Stimulated activated CD8-positive, alpha-beta memory T cell treated with anti-CD3 and anti-CD28 coated beads, Interleukin-4, amount 100 ng/mL, for 4 hours (primary cell): ENCODE measurements around the gene GZMA.

Experiments
- DNase-seq, 2 donors: peaks; one replicate each; pipeline ENCODE4 v3.0.0-alpha.2; 2020; ENCODE audit warnings: low read depth in 2 of 2, low spot score in 1 of 2

The GZMA gene

DNA sequence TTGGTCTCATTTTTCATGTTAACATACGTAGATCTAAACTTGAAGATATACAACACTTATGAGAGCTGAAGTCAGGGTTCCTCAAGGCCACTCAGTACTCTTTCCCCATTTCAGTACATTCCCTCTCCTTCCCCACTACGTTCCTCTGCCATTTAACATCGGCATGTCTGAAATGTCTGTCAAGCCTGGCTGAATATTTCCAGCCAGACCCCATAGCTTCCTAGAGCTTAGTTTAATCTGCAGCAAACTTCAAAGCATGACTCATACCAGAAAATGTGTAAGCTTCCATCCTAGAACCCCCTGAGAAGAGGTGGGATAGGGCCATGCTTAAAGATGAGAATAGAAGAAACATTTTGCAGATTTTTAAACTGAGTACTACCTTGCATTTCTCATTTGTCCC is 6.2 kb downstream of the GZMA start:
- no peak for DNase-seq

DNA sequence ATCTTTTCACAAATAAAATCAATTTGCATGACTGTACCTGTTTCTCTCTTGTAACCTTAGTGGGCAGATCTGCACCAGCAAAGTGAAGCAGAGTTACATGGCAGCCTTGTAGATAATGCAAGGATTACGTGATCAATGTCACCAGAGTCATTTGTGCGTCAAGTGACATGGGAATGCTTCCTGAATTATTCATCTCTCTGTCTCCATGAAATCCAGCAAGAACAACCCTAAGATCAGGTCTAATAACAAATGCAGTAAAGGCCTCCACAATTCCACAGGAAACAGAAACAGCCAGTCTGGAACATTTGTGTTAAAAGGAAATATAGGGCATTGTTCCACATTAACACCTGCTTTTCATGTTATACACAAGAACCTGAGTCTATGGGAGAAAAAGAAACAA is 7.8 kb downstream of the GZMA start:
- no peak for DNase-seq

DNA sequence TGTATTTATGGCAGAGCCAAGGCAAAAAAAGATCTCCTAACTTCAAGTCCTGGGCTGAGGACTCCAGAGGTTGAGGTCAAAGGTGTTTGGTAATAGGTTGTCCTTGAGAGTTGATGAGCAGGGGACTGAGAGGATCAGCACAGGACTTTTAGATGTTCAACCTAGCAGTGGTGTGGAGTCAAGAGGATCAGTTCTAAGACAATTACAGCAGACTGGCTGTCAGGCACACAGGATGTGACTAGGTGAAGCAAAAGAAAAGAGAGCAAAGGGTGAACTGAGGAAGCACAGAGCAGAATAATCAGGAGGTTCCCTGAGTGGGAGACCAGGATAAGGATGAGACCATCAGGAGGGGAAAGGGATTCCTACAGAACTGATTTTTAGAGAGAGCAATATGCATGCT is 10.9 kb downstream of the GZMA start:
- DNase-seq = no peak

DNA sequence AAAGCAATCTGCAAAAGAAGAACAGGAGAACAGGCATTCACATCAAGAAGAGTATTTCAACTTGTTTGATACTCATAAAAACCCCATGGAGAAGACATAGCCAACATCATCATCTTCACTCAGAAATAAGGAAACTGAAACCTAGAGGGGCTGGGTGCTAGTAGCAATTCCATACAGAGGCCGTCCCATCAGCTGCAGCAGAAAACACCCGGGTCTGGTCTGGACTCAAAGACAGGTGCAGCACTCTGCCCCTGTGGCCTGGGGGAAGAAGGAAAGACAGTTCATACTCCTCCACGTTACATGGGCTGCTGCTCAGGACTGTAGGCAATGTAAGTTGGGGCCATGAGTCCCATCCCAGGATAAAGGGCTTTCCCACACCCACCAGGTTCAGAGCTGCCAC is 11.6 kb downstream of the GZMA start:
- no peak for DNase-seq

DNA sequence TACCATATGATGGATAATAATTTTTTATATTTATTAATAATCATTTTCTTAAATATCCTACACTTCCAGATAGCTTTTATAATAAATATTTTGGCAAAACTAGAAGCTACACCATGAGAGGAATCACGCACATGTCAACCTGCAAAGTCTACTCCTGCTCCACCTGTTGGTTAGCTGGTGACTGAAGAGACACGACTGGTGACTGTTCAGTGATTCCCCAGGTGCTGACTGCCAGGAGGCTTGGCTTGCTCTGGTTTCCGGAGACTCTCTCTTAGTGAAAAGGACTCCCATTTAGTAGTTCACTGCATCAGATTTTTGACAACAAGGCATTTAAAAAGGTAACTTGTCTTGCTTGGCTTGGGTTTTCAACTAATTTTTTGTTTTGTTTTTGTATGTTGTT is 20.9 kb downstream of the GZMA start:
- no peak for DNase-seq

DNA sequence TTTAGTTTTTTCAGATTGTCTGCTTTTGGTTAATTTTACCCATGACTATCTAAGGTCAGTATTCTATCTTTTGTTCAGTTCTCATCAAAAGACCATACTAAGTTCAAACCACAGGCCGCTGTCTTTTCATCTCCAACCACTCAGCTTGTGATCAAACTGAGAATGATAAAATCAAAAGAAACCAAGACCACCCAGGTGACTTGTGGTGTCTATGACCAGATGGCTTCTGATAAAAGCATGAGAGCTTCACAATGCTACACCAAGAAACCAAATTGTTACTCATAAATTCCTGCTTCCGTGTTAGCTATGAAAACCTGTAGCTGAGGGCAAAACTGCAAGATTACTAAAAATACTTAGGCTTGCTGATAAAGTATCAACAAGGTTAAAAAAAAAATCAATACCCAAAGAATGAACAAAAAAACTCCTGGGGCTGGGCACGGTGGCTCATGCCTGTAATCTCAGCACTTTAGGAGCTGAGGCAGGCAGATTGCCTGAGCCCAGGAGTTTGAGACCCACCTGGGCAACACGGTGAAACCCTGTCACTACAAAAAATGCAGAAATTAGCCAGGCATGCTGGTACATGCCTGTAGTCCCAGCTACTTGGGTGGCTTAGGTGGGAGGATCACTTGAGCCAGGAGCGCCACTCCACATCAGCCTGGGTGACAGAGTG is 31.7 kb downstream of the GZMA start:
- DNase-seq = no peak

DNA sequence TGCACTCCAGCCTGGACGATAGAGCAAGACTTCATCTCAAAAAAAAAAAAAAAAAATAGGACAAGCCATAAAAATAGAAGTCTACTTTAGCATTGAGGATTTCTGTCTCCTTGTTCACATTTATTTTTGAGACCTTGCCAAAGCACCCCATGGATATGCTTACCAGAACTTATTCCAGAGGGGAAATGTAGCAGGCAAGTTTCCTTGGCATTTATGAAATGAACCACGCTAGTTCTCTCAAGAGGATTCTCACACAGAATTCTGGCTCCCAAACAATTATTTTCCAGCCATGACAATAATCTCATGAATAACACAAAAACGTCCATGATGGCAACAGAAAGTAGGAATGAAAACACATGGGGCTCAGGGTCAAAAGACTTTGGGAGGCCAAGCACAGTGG is 34.1 kb downstream of the GZMA start:
- DNase-seq = no peak

DNA sequence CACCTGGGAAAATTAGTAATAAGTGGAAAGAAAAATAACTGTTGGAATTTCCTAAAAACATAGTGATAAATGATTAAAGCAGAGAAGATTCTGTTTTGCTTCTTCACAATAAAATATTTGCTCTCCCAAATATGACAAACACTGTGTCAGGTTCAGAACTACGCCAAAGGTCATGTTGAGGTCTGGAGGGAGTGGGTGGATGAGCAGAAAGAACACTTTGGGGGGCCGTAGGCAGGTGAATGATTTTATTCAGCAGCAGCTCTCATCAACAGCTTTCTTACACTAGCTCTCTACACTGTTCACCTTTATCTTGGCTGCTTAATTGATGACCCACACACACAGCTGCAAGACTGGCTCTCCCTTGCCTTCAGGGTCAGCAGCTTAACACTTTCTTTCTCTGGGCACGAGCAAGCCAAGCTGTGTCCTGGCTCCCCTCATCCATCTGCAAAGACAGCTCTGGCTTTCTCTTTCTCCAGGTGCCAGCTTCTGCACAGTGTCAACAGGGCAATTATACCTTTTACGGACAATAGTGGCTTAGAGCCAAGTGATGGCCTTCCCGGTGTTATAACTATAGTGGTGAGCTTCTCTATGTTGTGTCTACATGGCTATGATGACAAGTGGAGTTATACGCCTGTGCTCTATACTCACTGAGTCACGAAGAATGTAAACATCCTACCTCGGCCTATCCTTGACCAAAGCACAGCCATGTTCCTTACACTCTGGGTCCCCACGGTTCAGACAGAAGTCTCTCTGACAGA is 38.6 kb downstream of the GZMA start:
- DNase-seq = no peak

DNA sequence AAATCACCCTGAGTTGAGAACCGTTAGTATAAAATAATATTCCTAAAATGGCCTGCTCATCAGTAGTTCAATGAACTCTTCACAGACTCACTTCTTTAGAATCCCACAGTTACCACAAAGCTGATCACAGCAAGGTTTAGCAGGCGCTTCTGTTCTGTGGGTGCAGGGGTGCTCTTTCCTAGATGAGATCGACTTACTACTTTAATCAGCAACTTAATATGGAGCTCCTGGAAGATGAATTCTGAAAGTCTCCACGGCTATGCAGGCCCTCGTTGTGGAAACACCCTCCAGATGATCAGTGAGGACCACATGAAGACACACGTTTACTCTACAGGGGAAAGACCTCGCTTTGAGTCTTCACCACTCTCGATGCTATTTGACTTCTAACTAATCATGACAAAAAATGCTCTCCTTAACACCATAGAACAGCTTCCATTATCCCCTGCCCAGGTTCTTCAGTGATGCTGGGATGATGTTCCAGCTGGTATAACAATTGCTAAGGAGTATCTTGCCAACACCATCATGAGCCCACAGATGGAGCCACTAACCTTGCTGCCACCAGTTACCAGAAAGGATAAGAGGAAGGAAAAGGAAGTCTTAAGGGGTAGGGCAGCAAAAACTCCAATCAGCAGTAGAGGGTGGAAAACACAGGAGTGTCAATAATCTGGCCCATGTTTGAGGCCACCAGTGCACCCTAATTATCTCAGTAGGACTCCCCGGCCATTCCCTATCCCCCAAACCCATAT is 39.7 kb downstream of the GZMA start:
- DNase-seq = no peak

DNA sequence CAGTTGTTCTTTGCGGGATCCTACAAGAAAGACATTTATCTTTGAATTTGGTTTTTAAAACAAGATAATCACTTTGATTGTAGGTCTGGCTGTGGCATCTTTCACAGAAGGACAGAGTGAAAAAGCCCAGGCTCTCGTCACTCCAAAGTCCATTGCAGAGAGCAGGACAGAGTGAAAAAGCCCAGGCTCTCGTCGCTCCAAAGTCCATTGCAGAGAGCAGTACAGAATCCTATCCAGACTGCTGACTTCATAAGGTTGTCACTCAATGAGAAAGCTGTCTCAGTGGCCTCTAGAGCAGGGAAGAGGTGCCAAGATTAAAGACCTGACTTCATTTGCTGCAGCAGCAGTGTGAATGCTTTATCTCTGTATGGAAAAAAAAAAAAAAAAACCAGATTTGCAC is 41.2 kb downstream of the GZMA start:
- no peak for DNase-seq

DNA sequence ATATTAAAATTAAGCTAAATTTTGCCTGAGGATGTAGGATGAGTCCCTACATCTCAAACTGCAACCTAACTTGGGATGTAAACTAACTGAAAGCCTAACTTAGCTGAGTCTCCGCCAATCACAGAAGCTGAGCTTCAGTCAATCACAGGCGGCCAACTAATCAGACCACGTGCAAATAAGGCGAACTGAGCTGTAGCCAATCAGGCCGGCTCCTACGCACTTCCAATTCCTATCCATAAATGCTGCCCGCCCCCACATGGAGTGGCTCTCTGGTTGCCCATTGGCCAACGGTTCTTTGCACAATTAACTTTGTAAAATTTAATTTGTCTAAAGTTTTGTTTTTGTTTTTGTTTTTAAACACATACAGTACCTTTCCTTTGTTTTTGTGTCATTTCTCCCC is 43.6 kb downstream of the GZMA start:
- no peak for DNase-seq

DNA sequence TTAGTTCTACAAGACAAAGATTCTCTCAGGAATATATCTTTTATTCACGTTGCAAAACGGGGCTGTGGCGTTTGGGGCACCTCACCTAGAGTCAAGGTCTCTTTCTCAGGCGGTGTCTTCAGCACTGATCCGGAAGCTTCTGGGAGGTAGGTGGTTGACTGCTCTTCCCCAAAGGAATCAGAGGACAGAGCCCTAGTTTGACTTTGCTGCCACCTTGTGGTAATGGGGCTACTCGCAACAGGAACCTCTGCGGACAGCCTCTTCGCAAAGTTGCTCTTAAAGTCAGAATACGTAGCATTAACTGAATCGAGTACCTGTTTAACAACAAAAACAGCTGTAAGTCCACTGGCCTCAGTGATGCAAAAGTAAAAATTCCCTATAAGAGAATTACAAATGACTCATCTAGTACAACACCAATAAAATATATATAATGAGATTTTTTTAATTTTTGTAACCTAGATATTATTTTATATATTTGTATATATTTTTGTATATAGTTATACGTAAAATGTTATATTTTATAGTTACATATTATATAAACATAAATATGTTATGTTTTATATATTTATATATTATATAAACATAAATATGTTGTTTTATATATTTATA is 44.2 kb downstream of the GZMA start:
- DNase-seq = peak; percentile 59 to 70

DNA sequence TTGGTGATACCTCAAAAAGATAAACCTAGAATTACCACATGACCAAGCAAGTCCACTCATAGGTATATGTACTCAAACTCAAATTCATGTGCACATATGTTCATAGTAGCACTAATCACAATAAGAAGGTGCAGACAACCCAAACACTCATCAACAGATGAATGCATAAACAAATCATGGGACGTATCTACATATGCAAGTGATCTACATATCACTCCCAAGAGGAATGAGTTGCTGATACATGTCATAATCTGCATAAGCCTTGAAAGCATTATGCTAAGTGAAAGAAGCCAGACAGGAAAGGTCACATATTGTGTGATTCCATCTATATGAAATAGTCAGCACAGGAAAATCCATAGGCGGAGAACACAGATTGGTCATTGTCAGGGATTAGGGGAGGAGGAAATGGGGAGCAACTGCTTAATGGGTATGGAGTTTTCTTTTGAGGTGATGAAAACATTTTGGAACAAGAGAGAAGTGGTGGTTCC is 46.9 kb downstream of the GZMA start:
- DNase-seq = no peak

DNA sequence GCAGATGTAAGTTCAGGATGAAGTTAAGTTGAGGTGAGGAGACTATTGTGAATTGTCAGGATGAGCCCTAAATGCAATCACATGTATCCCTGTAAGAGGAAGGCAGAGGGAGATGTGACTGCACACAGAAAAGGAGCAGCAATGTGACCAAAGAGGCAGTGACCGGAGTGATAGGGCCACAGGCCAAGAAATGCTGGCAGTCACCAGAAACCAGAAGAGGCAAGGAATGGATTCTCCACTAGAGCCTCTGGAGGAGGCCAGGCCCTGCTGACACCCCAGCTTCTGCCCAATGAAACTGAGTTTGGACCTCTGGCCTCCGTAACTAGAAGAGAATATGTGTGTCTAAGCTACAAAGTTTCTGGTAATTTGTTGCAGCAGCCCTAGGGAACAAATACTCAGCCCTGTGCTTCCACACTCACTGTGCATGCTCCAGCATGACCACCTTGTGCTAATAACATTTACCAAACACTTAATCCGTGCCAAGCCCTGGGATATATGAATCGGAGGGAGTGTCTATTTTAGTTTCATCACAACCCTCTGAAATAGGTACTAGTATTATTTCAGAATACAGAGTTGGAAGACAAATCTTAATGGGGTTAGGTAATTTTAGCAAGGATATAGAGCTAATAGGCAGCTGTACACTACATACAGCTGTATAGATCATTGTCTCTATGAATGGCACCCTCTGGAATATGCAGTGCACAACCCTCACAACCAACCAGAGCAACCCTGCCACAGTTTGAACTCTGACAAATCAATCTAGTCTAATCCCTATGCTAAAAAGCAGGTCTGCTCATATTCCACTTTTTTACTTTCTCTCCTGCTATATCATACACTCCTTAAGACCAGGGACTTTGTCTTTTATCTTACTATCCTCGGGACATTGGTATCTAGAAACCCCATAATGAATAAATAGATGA is 49.7 kb downstream of the GZMA start:
- DNase-seq = no peak

DNA sequence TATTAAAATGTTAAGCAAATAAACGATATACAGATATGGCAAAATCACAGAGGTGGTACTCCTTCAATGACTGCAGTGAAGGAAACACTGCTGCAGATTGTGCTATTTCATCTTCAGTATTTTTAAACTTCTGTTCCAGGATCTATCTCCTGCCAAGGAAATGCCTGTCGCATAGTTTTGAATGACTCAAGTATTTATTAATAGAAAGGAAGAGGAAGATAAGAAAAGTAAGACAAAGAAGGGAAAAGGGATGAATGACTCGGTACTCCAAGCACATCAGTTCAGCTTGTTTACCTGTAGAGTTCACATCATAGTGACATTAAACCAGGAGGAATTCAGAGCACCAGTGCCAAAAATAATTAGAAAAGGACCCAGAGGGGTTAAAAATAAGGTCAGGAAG is 52.4 kb downstream of the GZMA start:
- no peak for DNase-seq
